ENCODE data around the gene CTNNA3. TPM values are rescaled to one million over a fixed set of nuclear protein-coding genes. Genes with fewer than 3 reads are reported as not detected.

The CTNNA3 gene
- total RNA-seq, 4 donors from 2014 or later, result 1.5 to 9.8 (median 4.3) TPM

DNA sequence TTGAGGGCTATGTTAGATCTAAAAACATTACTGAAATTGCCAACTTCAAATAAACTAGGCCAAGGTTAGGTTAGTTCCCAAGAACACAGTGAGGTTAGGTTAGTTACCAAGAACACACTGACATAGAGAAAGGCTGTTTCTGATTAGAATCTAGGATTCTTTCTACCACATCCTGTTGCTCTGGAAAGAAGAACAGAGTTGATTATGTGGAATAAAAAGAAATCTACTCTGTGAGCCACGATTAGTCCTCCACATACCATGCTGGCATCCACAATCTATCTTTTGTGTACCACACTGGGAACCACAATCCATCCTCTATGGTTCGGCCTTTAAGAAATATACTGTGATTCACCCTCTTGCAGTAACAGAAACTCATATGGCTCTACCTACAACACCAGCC is 678.8 kb downstream of the CTNNA3 start:
- no peak for DNase-seq
- Histone ChIP-seq H3K4me1 (no peaks in the 10 kb centered on the region), H3K9me3 (no peaks in the 10 kb centered on the region), H3K36me3 (no peaks in the 10 kb centered on the region), H3K27ac (no peak overlapping the region), H3K27me3 (no peaks in the 10 kb centered on the region), H3K4me3 (no peak overlapping the region)
- no peak for TF ChIP-seq POLR2A (IDR thresholded peaks at IDR 0.05)
- TF ChIP-seq CTCF (IDR thresholded peaks at IDR 0.05), result no peak
- intact Hi-C loops (cut with DNase I; ENCODE audit: low total_unique reads), result no loop called here

GRCh38 chr10:67015225-67015624 is 680.8 kb downstream of the CTNNA3 start:
- intact Hi-C loops (cut with DNase I; ENCODE audit: low total_unique reads), result no loop called here
- Histone ChIP-seq H3K9me3 (no peaks in the 10 kb centered on the region), H3K27ac (no peak overlapping the region), H3K4me3 (no peak overlapping the region), H3K27me3 (no peaks in the 10 kb centered on the region), H3K36me3 (no peaks in the 10 kb centered on the region), H3K4me1 (no peaks in the 10 kb centered on the region)
- DNase-seq, result no peak
- TF ChIP-seq CTCF (IDR thresholded peaks at IDR 0.05) (no peak), POLR2A (IDR thresholded peaks at IDR 0.05) (no peak)

- intact Hi-C loops (cut with DNase I; ENCODE audit: low total_unique reads), result no loop called here
- no peak for DNase-seq
These were observed 684.0 kb downstream of the CTNNA3 start for GRCh38 chr10:67011981-67012380.

DNA sequence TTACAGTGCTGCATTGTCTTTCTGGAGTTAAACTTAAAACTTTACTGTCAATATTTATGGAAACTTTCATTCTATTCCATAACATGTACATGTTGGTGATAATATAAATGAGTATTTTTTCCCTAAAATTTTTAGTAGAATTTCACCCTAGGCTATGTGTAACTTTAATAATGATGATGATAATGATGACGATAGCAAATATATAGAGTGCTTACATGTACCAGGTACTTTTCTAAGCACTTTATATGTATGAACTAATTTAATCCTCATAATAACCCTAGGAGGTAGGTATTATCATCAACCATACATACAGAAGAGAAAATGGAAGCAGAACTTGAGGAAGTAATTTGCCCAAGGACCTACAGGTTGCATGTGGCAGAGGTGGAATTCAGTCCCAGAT is 684.5 kb downstream of the CTNNA3 start:
- H3K36me3 ChIP-seq, result no peaks in the 10 kb centered on the region
- H3K4me1 ChIP-seq, result no peaks in the 10 kb centered on the region
- H3K27ac ChIP-seq, result no peak overlapping the region
- intact Hi-C loops (cut with DNase I; ENCODE audit: low total_unique reads), result no loop called here
- no peaks in the 10 kb centered on the region for H3K9me3 ChIP-seq
- H3K4me3 ChIP-seq, result no peak overlapping the region
- no peaks in the 10 kb centered on the region for H3K27me3 ChIP-seq
- no peak for TF ChIP-seq CTCF (IDR thresholded peaks at IDR 0.05)
- no peak for TF ChIP-seq POLR2A (IDR thresholded peaks at IDR 0.05)
- no peak for DNase-seq

More at GRCh38 chr10:67011981-67012380, 684.0 kb downstream of the CTNNA3 start:
- H3K4me3 ChIP-seq, result no peak overlapping the region
- no peaks in the 10 kb centered on the region for H3K9me3 ChIP-seq
- no peak overlapping the region for H3K27ac ChIP-seq
- H3K27me3 ChIP-seq, result no peaks in the 10 kb centered on the region
- no peak for TF ChIP-seq POLR2A (IDR thresholded peaks at IDR 0.05)
- TF ChIP-seq CTCF (IDR thresholded peaks at IDR 0.05), result no peak
- no peaks in the 10 kb centered on the region for H3K36me3 ChIP-seq
- H3K4me1 ChIP-seq, result no peaks in the 10 kb centered on the region

- no peak for TF ChIP-seq POLR2A (IDR thresholded peaks at IDR 0.05)
- no peak for TF ChIP-seq CTCF (IDR thresholded peaks at IDR 0.05)
- intact Hi-C loops (cut with DNase I; ENCODE audit: low total_unique reads), result no loop called here
- no peaks in the 10 kb centered on the region for H3K27me3 ChIP-seq
These were observed 690.0 kb downstream of the CTNNA3 start for GRCh38 chr10:67005981-67006380.

More at GRCh38 chr10:67005981-67006380, 690.0 kb downstream of the CTNNA3 start:
- Histone ChIP-seq H3K9me3 (no peaks in the 10 kb centered on the region), H3K4me1 (no peaks in the 10 kb centered on the region), H3K36me3 (no peaks in the 10 kb centered on the region), H3K27ac (no peak overlapping the region), H3K4me3 (no peak overlapping the region)
- DNase-seq, result no peak

All from uterus (tissue), 4 donors.